ENCODE measurements around the gene NXPH3. TPM values are rescaled to one million over a fixed set of nuclear protein-coding genes. Genes with fewer than 3 reads are reported as not detected.

NXPH3 gene
- total RNA-seq, 8 experiments from 2014 or later, result 0.16 to 1.3 (median 0.39) TPM

DNA sequence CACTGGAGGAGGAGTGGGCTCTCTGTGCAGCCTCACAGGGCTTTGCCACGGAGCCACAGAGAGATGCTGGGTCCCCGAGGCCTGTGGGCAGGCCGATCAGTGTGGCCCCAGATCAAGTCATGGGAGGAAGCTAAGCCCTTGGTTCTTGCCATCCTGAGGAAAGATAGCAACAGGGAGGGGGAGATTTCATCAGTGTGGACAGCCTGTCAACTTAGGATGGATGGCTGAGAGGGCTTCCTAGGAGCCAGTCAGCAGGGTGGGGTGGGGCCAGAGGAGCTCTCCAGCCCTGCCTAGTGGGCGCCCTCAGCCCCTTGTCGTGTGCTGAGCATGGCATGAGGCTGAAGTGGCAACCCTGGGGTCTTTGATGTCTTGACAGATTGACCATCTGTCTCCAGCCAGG, 3.9 kb downstream of the NXPH3 start:
- no peak overlapping the region for H3K27ac ChIP-seq
- peaks cover 0 to 4% of the 10 kb centered on the region in 2 donors for H3K4me1 ChIP-seq (replicated peaks in 1 of 2)
- in situ Hi-C loops (cut with MboI; ENCODE audit: low pct_unique_long_range_greater_than_20kb in 2 of 9, low sequenced_read_pairs in 9 of 9, unreplicated experiment in 9 of 9), result loop anchor here in 4 of 9 experiments (10.0 kb wide), 3 partner anchors 105 to 415 kb away; partner anchors contain the start of gene DLX3 (in 1 of the 4)
- WGBS, 10 experiments, result no CpG with 5 or more reads among the region's 5 CpGs
- ATAC-seq (replicated peaks in 6 of 8), result no peak
- H3K4me3 ChIP-seq, result no peak overlapping the region

- H3K4me1 ChIP-seq (replicated peaks in 1 of 2), result peaks cover 0 to 4% of the 10 kb centered on the region in 2 donors
- WGBS, 10 experiments, result 74 to 100% (median 87%) methylated on average over 1 to 5 of the region's 21 CpGs; no CpG with 5 or more reads in 3 of the 10 experiments
- no peak overlapping the region for H3K27ac ChIP-seq
- in situ Hi-C loops (cut with MboI; ENCODE audit: low pct_unique_long_range_greater_than_20kb in 2 of 9, low sequenced_read_pairs in 9 of 9, unreplicated experiment in 9 of 9), result no loop called here
- H3K4me3 ChIP-seq, result no peak overlapping the region
- ATAC-seq (replicated peaks in 6 of 8), result no peak
Observed at GRCh38 chr17:49580055-49580721, 4.5 kb downstream of the NXPH3 start.

DNA sequence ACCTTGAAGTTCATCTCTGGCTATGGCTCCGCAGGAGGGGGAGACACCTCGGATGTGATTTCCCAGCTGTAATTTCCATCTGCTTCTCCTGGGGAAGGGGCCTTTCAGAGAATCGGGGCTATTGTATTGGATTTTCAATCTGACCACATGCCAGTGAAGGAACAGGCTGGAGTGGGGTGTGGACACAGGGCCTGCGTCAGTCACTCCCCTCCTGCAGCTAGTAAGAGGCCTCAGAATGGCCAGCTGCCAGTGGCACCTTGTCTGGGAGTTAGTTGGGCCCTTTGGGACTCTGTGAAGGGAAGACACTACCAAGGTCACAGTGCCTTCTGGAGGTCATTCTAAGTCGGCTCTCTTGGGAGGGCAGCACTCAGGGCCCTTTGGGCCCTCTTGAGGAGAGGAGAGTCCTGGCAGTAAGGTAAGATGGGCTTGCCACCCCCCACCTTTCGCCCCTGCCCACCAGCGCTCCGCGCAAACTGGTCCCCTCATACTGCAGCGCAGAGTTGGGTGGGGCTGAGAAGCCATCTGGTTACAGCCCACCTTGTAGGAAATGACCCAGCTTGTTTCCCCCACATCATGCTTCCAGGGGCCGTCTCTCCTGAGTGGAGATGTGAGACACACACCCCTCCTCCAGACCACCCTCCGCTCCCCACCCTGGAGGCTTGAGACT, 5.4 kb downstream of the NXPH3 start:
- 70 to 100% (median 80%) methylated on average over 1 to 9 of the region's 12 CpGs; no CpG with 5 or more reads in 5 of the 10 experiments for WGBS, 10 experiments
- Histone ChIP-seq H3K27ac (no peak overlapping the region), H3K4me1 (replicated peaks in 1 of 2) (peaks cover 0 to 4% of the 10 kb centered on the region in 2 donors), H3K4me3 (no peak overlapping the region)
- in situ Hi-C loops (cut with MboI; ENCODE audit: low pct_unique_long_range_greater_than_20kb in 2 of 9, low sequenced_read_pairs in 9 of 9, unreplicated experiment in 9 of 9), result no loop called here
- ATAC-seq (replicated peaks in 6 of 8), result peak in 2 of 8 experiments; percentile 7 to 16

DNA sequence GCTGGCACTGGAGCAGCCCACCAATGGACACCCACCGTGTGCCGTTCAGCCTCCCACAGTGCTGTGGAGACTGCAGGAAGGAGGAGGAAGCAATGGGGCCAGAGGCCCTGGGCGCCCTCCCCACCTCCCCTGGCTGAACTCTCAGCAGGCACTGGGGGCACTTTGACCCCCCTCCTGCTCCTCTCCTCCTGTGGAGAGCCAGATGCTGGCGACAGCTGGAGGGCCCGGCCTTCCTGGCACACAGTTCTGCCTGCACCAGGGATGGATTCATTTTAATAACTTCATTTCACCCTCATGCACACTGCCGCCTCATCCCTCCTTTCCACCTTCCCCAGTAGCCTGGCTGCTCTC, 6.0 kb downstream of the NXPH3 start:
- WGBS, 10 experiments, result 25 to 100% (median 70%) methylated on average over 1 to 2 of the region's 6 CpGs; no CpG with 5 or more reads in 6 of the 10 experiments
- in situ Hi-C loops (cut with MboI; ENCODE audit: low pct_unique_long_range_greater_than_20kb in 2 of 9, low sequenced_read_pairs in 9 of 9, unreplicated experiment in 9 of 9), result no loop called here

DNA sequence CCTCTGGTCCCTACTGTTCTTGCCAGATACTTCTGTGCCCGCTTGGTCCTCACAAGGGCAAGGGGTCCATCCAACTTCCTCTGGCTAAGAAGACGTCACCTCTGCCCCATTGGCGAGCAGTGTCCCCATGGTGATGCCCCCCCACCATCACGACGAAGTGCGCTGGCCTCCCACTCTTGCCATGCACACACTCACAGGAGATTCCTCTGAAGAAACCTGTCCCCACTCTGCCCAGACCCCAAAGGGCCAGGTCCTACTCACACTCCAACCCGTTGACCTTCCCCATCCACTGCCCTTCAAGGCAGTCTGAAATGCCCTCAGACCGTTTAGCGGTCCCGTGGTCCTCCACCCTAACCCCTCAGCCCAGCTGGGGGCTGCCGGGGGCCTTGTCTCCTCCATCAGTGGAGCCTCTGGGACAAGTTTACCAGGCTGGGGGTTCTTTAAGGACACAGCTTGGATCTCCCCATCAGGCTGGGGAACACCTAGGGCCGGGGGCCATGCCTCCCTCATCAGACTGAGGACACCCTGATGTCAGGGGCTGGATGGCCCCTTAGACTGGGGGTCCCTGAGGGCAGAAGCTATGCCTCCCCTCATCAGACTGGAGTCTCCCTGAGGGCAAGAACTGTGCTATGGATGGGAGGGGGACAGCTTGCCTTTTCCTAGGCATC, 6.5 kb downstream of the NXPH3 start:
- Histone ChIP-seq H3K27ac (no peak overlapping the region), H3K4me1 (replicated peaks in 1 of 2) (peaks cover 0 to 4% of the 10 kb centered on the region in 2 donors), H3K4me3 (no peak overlapping the region)
- no peak for ATAC-seq (replicated peaks in 6 of 8)
- 80 to 100% (median 80%) methylated on average over 1 to 7 of the region's 12 CpGs; no CpG with 5 or more reads in 4 of the 10 experiments for WGBS, 10 experiments
- in situ Hi-C loops (cut with MboI; ENCODE audit: low pct_unique_long_range_greater_than_20kb in 2 of 9, low sequenced_read_pairs in 9 of 9, unreplicated experiment in 9 of 9), result no loop called here

More for the DNA sequence above, 6.0 kb downstream of the NXPH3 start:
- no peak for ATAC-seq (replicated peaks in 6 of 8)
- Histone ChIP-seq H3K27ac (no peak overlapping the region), H3K4me3 (no peak overlapping the region), H3K4me1 (replicated peaks in 1 of 2) (peaks cover 0 to 4% of the 10 kb centered on the region in 2 donors)

DNA sequence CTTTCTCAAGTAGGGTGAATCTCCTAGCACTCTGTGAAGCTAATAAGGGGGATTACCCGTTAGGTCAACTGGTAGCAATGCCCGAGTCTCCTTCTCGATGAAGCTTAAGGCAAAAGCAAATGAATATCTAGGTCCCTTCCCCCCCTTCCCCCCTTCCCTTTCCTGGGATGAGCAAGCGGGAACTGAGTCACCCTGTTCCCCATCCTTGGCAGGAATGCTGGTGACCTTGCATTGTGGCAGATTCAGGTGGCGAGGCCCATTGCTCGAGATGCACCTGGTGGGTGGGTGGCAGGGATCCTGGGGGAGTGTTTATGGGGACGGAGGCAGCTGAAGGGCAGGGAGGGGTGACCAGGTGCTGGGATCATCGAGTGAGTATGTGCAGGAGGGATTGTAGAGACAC, 7.1 kb downstream of the NXPH3 start:
- no CpG with 5 or more reads among the region's 8 CpGs for WGBS, 10 experiments
- Histone ChIP-seq H3K4me1 (replicated peaks in 1 of 2) (no peaks in the 10 kb centered on the region), H3K27ac (no peak overlapping the region), H3K4me3 (no peak overlapping the region)
- in situ Hi-C loops (cut with MboI; ENCODE audit: low pct_unique_long_range_greater_than_20kb in 2 of 9, low sequenced_read_pairs in 9 of 9, unreplicated experiment in 9 of 9), result no loop called here
- ATAC-seq (replicated peaks in 6 of 8), result no peak

DNA sequence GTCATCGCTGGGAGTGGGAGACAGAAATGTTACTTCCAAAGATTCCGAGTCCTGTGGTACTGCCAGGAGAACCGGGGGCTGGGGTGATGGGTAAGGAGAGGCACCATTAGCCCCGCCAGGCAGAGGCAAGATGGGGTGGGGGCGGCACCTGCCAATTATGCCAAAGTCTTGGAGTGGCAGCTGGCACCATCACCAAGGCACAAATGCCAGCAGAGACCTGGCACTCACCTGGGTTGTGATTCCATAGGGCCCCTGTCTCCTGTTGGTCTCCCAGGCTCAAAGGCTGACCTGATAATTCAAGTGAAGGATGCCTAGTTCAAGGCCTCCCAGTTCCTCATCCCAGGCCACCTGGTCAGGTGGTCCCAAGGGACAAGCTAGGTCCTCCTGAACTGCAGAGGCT, 7.6 kb downstream of the NXPH3 start:
- no peak overlapping the region for H3K4me3 ChIP-seq
- 95 to 100% methylated on average over 1 to 3 of the region's 5 CpGs; no CpG with 5 or more reads in 8 of the 10 experiments for WGBS, 10 experiments
- no peak overlapping the region for H3K27ac ChIP-seq
- in situ Hi-C loops (cut with MboI; ENCODE audit: low pct_unique_long_range_greater_than_20kb in 2 of 9, low sequenced_read_pairs in 9 of 9, unreplicated experiment in 9 of 9), result no loop called here
- no peaks in the 10 kb centered on the region for H3K4me1 ChIP-seq (replicated peaks in 1 of 2)
- no peak for ATAC-seq (replicated peaks in 6 of 8)

- no peak for ATAC-seq (replicated peaks in 6 of 8)
- Histone ChIP-seq H3K4me1 (replicated peaks in 1 of 2) (no peaks in the 10 kb centered on the region), H3K27ac (no peak overlapping the region), H3K4me3 (no peak overlapping the region)
- in situ Hi-C loops (cut with MboI; ENCODE audit: low pct_unique_long_range_greater_than_20kb in 2 of 9, low sequenced_read_pairs in 9 of 9, unreplicated experiment in 9 of 9), result no loop called here
- 63 to 100% (median 100%) methylated on average over 1 to 4 of the region's 4 CpGs; no CpG with 5 or more reads in 5 of the 10 experiments for WGBS, 10 experiments
Observed at GRCh38 chr17:49583889-49584288, 8.2 kb downstream of the NXPH3 start.

DNA sequence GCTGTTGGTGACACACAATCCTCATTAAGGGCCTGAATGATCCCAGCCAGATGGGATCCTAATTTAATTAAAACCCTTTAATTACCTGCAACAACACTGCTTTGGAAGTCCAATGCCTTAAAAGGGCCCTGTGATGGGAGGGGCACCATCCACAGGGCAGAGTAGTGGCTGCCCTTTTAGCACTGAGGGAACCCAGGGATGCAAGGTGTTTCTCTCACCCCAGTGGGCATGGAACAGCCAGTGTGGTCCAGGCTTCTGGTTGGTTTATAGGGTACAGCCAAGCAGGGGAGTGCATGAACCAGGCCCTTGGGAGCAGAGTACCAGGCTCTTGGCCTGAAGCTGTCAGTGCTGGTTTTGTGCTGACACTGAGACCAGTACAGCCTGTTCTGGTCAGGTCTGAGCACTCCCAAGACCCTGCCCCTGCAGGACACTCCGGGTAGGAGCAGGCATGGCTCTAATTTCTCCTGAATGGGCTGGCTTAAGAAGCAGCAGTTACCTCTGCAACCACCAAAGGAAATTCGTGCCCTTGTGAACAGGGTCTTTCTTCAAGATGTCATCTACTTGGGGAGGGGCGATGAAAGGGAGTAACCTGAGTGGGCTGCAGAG, 9.9 kb downstream of the NXPH3 start:
- peak in 3 of 8 experiments; percentile 39 to 84 (median 55) for ATAC-seq (replicated peaks in 6 of 8)
- WGBS, 10 experiments, result 0 to 100% (median 36%) methylated on average over 1 to 2 of the region's 3 CpGs; no CpG with 5 or more reads in 6 of the 10 experiments

GRCh38 chr17:49587366-49588073, 11.8 kb downstream of the NXPH3 start:
- in situ Hi-C loops (cut with MboI; ENCODE audit: low pct_unique_long_range_greater_than_20kb in 2 of 9, low sequenced_read_pairs in 9 of 9, unreplicated experiment in 9 of 9), result no loop called here
- Histone ChIP-seq H3K4me3 (no peak overlapping the region), H3K27ac (no peak overlapping the region), H3K4me1 (replicated peaks in 1 of 2) (no peaks in the 10 kb centered on the region)
- 84 to 100% (median 97%) methylated on average over 1 to 9 of the region's 12 CpGs; no CpG with 5 or more reads in 4 of the 10 experiments for WGBS, 10 experiments
- no peak for ATAC-seq (replicated peaks in 6 of 8)

More for the DNA sequence above, 9.9 kb downstream of the NXPH3 start:
- Histone ChIP-seq H3K27ac (no peak overlapping the region), H3K4me1 (replicated peaks in 1 of 2) (no peaks in the 10 kb centered on the region), H3K4me3 (no peak overlapping the region)
- in situ Hi-C loops (cut with MboI; ENCODE audit: low pct_unique_long_range_greater_than_20kb in 2 of 9, low sequenced_read_pairs in 9 of 9, unreplicated experiment in 9 of 9), result no loop called here

- Histone ChIP-seq H3K4me3 (no peak overlapping the region), H3K4me1 (replicated peaks in 1 of 2) (no peaks in the 10 kb centered on the region), H3K27ac (no peak overlapping the region)
- ATAC-seq (replicated peaks in 6 of 8), result no peak
- in situ Hi-C loops (cut with MboI; ENCODE audit: low pct_unique_long_range_greater_than_20kb in 2 of 9, low sequenced_read_pairs in 9 of 9, unreplicated experiment in 9 of 9), result no loop called here
- WGBS, 10 experiments, result 14 to 100% (median 81%) methylated on average over 1 to 6 of the region's 8 CpGs; no CpG with 5 or more reads in 3 of the 10 experiments
Observed at GRCh38 chr17:49588312-49588711, 12.6 kb downstream of the NXPH3 start.

DNA sequence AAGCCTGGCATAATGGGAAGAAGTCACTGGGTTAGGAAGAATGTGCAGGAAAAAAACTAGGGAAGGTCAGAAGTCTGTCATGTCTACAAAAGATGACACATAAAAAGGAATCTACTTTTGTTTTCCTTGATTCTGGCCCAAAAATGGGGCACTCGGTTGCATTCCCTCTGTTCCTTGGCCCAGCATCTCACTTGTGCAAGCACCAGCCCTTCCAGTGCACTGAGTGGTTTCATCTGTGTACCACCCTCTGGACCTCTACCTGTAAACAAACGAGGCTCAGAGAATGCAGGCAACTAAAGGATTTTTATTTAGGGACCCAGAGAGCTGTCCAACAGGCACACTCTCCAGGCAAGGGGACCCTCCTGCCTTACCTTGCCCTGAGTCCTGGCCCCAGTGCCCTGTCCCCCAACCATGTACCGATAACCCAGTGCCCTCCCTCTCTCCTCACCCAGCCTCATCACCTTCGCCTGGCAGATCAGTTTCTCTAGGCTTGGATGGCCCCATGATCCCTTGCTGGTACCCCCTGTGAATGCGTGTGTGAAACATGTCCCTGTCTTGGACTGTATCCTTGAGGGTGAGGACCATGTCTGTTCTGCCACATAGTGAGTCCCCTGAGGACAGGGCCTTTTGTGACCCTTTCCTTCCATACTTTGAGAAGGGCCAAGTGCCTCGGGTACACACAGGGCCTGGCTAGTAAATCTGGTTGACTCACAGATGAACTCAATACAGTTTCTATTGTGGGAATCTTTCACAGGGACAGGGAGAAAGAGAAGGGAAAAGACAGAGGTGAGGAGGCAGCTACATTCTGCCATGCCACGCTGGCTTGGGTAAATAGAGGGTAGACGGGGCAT, 13.3 kb downstream of the NXPH3 start:
- Histone ChIP-seq H3K27ac (no peak overlapping the region), H3K4me3 (no peak overlapping the region), H3K4me1 (replicated peaks in 1 of 2) (no peaks in the 10 kb centered on the region)
- WGBS, 10 experiments, result 0 to 100% (median 88%) methylated on average over 1 to 4 of the region's 8 CpGs
- ATAC-seq (replicated peaks in 6 of 8), result no peak
- in situ Hi-C loops (cut with MboI; ENCODE audit: low pct_unique_long_range_greater_than_20kb in 2 of 9, low sequenced_read_pairs in 9 of 9, unreplicated experiment in 9 of 9), result no loop called here

All from motor neuron (in vitro differentiated cells).